GM21737 (cell line): ENCODE results near the gene LSR.

ENCODE experiments used
- ATAC-seq: cut with Tn5 transposase; IDR thresholded peaks from one replicate; pipeline ENCODE4 v1.9.1; 2021; ENCODE audit warnings: mild to moderate bottlenecking, moderate library complexity; ENCODE audit not compliant: unreplicated experiment

LSR gene

DNA sequence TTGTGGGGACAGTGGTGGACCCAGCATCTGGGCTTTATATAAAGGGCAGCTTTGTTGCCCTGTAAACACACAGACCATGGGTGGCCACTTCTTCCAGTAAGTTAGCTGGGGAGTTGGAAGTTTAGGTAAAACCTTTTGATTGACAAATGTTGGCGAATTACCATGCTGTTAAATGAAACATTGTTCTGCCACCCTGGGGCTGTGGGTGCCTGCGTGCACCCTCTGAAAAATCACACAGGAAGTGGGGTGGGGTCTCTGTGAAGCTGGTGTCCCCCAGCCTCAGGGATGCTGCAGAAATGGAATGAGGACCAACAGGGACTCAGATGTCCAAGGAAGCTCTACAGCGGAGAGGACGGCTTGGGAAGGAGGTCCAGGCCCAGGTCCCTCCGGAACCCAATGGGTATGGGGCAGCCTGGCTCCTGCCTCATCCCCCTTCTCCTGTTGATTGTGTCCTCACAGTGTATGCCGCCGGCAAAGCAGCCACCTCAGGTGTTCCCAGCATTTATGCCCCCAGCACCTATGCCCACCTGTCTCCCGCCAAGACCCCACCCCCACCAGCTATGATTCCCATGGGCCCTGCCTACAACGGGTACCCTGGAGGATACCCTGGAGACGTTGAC is 17.2 kb downstream of the LSR start:
- no peak for ATAC-seq

DNA sequence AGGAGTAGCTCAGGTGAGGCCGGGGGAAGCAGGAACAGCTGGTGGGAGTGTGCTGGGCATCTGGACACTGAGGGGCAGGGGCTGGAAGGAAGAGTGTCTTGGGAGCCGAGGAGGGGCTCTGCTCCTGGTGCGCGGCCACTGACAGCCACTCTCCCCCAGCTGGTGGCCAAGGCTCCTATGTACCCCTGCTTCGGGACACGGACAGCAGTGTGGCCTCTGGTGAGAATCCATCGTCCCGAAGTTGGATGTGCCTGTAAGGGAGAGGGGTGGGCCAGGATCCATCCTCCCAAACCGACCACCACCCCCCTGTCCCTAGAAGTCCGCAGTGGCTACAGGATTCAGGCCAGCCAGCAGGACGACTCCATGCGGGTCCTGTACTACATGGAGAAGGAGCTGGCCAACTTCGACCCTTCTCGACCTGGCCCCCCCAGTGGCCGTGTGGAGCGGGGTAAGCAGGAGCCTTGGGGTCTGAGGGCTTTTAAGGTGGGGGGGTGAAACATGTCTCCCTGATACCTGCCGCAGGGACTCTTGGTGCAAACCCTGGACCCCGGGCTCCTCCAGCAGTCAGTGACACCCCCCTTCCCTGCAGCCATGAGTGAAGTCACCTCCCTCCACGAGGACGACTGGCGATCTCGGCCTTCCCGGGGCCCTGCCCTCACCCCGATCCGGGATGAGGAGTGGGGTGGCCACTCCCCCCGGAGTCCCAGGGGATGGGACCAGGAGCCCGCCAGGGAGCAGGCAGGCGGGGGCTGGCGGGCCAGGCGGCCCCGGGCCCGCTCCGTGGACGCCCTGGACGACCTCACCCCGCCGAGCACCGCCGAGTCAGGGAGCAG is 17.9 kb downstream of the LSR start:
- no peak for ATAC-seq

DNA sequence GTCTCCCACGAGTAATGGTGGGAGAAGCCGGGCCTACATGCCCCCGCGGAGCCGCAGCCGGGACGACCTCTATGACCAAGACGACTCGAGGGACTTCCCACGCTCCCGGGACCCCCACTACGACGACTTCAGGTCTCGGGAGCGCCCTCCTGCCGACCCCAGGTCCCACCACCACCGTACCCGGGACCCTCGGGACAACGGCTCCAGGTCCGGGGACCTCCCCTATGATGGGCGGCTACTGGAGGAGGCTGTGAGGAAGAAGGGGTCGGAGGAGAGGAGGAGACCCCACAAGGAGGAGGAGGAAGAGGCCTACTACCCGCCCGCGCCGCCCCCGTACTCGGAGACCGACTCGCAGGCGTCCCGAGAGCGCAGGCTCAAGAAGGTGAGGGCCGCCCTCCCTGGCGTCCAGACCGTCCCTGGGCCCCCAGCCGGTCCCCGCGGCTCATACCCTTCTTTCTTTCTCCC is 18.6 kb downstream of the LSR start:
- ATAC-seq = no peak

DNA sequence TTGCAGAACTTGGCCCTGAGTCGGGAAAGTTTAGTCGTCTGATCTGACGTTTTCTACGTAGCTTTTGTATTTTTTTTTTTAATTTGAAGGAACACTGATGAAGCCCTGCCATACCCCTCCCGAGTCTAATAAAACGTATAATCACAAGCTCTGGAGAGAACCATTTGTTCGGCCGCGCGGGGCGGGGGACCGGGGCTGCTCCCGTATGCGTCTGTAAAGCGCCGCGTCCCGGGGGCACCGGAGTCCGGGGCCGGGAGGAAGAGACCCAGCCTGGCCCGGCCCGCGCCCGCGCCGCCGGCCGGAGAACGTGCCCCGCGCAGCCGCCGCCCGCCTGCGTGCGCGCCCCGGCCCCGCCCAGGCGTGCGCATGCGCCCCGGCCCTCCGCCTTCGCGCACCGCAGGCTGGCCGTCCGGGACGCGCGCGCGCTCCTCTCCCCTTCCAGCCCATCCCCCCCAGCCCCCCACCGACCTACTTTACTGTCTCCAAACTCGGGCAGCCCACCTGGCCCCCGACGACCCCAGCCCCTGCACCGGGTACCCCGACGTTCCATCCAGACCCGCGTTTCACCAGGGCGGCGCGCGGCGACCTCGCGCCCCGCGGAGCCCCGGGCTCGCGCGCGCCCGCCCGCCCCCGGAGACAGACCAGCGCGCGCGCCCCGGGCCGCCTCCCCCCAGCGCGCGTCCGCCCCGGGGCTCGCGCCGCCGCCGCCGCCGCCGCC is 19.2 kb downstream of the LSR start:
- ATAC-seq = peak; percentile 44

DNA sequence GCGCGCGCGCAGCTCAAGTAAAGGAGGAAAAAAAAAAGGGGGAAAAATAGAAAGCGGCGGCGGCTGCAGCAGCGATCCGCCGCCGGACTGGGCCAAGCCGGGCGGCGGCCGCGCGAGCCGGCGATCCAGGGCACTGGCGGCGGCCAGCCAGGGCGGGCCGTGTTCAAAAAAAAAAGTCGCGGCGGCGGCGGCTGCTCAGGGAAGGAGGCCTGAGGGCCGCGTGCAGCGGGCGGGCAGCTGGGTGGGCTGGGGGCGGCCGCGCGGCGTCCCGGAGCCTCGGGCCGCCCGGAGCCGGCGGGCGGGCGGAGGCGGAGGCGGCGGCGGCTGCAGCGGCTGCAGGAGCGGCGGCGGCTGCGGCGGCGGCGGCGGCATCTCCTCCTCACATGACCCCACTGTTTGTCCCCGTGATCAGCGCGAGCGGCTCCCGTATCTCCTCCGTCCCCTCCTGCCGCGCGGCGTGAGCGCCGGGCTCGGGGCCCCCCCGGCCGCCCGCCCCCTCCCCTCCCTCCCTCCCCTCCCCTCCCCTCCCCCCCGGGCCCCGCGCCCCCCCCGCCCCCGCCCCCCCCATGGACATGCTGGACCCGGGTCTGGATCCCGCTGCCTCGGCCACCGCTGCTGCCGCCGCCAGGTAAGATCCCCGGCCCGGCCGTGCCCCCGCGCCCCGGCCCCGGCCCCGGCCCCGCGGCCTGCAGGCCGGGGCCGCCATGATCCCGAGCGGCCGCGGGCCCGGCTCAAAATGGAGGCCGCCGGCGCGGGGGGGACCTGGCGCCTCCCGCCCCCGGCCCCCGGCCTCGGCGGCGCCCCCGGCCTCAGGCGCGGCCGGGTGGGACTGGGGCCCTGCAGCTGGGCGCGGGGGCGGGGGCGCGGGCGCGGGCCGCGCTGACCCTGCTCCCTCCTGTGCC is 20.0 kb downstream of the LSR start, which contains the start of gene USF2:
Gene USF2, plus strand, starts transcription at position 427 of the 902 bp plus-strand sequence. Its CDS starts 140 bp downstream, at position 567.
- ATAC-seq = peak; percentile 13

GRCh38 chr19:35269438-35270117 is 20.8 kb downstream of the LSR start:
- peak; percentile 41 for ATAC-seq

GRCh38 chr19:35270381-35270811 is 21.6 kb downstream of the LSR start:
- no peak for ATAC-seq

DNA sequence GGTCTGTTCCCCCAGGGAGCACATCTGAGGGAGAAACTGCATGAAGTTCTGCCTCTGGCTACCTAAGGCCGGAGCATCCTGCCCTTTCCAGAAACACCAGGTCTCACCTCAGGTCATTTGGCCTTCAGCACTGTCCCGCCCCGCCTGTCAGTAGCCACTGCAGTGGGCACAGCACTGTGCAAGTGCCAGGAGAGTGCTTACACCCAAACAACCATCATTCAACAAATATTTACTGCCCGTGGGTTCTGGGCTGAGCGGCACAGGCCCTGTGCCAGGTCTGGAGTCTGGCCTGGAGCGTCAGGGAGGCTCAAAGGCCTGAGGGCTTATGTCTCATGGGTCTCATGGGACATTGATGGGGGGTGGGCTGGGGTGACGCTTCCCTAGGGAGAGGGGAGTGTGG is 22.7 kb downstream of the LSR start:
- no peak for ATAC-seq

DNA sequence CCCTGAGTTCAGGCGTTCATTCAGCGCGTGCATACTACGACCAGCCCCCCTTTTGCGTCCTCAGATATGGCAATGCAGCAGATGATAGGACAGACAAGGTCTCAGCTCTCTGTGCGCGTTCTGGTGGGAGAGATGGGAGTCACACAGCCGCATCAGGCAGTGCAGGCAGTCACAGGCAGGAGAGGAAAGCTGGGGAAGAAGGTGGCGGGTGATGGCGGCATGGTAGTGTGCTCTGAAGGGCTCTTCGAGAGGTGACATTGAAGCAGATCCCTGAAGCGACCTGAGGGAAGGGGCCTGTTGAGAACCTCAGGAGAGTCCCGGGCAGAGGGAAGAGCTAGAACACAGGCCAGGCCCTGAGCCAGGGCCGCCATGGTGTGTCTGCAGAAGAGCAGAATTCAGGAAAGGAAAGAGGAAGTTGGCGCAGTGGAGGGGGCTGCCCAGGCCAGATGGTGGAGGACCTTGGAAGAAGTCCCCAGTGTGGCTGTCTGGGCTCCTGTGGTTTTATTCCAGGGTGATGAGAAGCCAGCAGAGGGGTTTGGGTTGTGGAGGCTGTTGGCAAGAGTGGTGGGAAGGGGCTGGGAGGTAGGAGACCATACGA is 23.4 kb downstream of the LSR start:
- no peak for ATAC-seq

- ATAC-seq = no peak
These were observed 24.3 kb downstream of the LSR start for GRCh38 chr19:35272954-35273649.

- ATAC-seq = no peak
These were observed 25.0 kb downstream of the LSR start for GRCh38 chr19:35273686-35274259.

- no peak for ATAC-seq
These were observed 25.5 kb downstream of the LSR start for GRCh38 chr19:35274323-35274722.

DNA sequence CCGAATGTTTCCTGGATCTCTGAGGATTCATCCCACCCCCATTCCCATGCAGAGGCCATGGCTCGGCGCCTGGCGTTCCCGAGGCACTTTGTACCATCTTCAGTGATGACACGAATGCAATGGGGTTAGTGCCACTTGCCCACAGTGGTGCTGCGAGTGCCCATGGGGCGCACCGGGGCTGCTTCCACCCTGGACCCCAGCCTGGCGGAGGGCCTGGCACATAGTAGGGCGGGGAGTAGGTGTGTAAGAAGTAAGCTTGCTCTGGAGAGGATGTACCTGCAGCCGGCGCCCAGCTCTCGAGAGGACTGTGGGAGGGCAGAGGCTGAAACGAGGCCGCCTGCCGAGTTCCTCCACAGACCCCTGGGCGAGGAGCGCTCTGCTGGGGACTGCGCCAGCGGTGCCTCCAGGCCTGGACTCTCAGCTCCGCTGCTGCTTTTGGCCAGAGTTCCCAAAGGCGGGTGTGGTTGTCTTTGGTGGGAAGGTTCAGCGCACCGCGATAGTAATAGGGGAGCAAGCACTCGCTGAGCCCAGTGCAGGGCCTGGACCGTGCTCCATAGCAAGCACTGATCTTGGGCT is 28.0 kb downstream of the LSR start:
- ATAC-seq = no peak

DNA sequence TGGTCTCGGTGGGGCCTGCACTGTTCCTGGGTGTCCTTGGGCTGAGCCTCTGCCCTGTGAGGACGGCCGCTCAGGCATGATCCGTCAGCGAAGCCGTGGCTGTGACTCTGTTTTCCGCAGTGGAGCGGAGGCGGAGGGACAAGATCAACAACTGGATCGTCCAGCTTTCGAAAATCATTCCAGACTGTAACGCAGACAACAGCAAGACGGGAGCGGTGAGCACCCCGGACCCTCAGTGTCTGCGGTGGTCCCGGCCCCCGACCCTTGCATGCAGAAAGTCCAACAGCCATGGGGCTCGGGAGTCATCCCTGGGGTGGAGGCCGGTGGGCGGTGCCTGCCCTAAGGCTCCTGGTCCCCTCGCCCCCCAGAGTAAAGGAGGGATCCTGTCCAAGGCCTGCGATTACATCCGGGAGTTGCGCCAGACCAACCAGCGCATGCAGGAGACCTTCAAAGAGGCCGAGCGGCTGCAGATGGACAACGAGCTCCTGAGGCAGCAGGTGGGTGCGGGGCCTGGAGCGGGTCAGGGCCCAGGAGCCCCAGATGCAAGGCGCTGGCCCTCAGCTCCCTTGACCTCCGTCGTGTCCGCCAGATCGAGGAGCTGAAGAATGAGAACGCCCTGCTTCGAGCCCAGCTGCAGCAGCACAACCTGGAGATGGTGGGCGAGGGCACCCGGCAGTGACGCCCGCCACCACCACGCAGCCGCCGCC is 29.9 kb downstream of the LSR start:
- ATAC-seq = no peak

GRCh38 chr19:35279374-35279773 is 30.6 kb downstream of the LSR start:
- ATAC-seq = no peak

DNA sequence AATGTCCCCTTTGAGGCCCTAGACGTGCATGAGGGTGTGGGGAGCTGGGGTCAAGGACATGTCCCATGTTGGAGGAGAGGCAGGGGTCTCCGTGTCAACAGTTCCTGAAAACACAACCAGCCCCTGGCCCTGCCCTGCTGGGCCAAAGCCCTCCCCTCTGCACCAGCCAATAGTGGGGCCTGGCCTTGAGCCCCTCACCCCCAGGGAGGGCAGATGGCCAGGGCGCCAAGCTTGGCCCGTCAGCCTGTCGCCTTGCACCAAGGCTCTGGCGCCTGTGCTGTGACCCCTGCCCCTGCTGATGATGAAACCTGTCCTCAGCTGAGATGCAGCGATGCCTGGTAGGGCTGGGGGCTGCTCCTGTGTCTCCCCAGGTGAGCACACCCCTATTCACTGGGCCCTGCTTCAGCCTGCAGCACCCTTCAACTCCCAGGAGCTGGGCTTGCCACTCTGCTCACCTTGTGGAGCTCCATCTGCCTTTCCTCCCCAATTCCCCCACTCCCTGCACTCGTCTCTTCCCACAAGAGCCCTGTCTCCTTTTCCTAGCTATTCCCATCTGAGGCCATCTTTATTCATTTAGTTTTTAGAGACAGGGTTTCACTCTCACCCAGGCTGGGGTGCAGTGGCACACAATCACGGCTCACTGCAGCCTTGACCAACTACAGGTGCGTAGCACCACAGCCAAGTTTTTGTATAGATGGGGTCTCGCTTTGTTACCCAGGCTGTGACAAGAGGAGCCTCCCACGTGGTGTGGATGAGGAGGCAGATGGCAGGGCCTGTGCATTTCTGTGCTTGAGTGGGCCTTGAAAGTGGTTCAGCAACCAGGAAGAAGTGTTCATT is 31.4 kb downstream of the LSR start:
- no peak for ATAC-seq

DNA sequence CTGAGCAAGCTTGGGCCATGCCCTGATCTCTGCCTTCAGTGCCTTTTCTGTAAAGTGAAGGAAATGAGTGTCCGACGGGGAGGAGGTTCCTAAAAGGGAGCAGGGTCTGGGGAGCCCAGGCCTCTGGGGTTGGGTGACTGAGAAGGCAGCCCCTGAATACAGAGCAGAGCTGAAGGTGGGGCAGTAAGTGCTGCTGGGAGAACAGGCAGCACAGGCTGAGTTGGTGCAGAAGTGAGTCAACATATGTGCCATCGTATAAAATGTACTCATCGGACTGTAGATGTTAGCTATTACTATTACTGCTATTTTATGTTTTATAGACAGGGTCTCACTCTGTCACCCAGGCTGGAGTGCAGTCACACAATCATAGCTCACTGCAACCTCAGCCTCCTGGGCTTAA is 32.5 kb downstream of the LSR start:
- no peak for ATAC-seq
